ENCODE results near the gene GTF2F1. TPM values are rescaled to one million over a fixed set of nuclear protein-coding genes. Genes with fewer than 3 reads are reported as not detected.

Gene GTF2F1
- total RNA-seq, 1 donor from 2014 or later, result 72.4 TPM

DNA sequence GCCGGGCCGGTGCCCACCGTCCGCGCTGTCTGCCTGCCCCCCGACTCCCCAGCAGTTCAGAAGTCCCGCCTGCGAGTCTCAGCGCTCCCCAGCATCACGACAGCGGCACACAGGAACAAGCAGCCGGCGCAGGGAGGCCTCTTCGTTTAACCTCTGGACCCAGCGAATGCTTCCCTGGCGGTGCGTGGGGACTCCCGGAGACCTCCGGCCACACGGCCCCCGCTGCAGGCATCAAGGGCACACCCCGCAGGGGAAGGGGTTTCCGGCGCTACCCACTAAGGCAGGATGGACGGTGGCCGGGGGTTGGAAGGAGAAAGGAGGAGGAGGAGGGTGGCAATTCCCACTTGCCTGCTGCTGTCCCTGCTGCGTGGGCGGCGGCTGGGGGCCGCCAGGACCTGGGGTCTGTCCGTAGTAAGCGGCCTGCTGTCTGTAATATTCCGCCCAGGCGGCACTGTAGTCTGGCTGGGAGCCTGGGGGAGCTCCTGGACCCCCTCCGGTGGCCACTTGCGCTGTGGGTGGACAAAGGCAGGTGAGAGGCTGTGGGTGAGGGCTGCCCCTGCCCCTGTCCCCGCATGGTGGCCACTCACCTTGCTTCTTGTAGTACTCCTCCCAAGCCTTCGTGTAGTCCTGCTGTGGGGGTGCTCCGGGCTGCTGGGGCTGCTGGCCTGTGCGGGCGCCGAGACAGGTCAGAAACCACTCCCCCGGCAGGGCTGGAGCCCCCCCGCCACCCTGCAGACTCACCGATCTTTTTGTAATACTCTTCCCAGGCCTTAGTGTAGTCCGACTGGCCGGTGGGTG lies 22.0 kb upstream of the GTF2F1 start:
- Mint-ChIP-seq H3K36me3 (peaks cover 5% of the 10 kb centered on the region), H3K4me3 (no peak overlapping the region), H3K4me1 (ENCODE audit: unreplicated experiment) (peaks cover 3% of the 10 kb centered on the region), H3K27ac (no peak overlapping the region), H3K9me3 (no peaks in the 10 kb centered on the region), H3K27me3 (no peaks in the 10 kb centered on the region)
- no peak for DNase-seq (ENCODE audit: extremely low spot score, unreplicated experiment)
- TF ChIP-seq, protein P1, sequence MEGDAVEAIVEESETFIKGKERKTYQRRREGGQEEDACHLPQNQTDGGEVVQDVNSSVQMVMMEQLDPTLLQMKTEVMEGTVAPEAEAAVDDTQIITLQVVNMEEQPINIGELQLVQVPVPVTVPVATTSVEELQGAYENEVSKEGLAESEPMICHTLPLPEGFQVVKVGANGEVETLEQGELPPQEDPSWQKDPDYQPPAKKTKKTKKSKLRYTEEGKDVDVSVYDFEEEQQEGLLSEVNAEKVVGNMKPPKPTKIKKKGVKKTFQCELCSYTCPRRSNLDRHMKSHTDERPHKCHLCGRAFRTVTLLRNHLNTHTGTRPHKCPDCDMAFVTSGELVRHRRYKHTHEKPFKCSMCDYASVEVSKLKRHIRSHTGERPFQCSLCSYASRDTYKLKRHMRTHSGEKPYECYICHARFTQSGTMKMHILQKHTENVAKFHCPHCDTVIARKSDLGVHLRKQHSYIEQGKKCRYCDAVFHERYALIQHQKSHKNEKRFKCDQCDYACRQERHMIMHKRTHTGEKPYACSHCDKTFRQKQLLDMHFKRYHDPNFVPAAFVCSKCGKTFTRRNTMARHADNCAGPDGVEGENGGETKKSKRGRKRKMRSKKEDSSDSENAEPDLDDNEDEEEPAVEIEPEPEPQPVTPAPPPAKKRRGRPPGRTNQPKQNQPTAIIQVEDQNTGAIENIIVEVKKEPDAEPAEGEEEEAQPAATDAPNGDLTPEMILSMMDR (conservative IDR thresholded peaks at IDR 0.05), result no peak

DNA sequence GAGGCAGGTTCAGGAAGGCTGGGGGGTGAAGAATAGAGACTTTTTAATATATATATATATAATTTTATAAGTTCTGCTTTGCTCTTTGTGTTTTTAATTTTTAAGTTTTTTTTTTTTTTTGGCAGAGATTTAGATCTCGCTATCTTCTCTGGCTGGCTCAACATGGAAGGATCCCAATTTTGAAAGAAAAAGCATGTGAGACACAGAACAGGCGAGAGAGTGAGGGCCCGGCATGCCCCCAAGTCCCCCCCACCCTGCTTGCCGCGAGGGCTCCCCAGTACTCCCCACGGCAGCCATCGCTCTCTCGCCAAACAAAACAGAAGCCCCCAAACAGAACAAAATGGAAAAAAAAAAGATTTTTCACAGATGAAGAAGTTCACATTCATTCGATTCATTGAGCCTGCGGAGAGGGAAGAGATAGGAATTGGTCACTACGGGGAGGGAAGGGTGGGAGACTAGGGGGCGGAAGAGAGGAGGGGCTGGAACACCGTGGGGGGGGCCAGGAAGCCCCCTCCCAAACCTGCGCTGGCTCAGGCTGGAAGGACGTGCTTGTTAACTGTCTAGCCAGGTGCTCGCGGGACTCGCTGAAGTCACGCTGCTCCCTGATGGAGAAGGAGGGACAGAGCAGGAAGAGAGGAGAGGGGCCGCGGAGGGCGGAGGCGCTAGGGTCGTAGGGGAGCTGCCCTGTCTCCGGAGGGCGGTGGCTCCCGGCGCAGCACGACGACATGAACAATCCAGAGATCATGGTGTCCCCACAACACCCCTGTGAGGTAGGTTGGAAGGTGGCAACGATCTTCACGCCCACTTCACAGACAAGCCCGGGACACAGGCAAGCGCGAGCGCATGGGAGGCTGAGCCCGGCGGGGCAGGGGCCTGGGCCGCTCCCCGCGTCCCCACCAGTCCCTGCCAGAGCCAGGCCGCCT lies 21.0 kb upstream of the GTF2F1 start:
- Mint-ChIP-seq H3K9me3 (no peaks in the 10 kb centered on the region), H3K4me1 (ENCODE audit: unreplicated experiment) (peaks cover 3% of the 10 kb centered on the region), H3K36me3 (peaks cover 5% of the 10 kb centered on the region), H3K27ac (no peak overlapping the region), H3K27me3 (no peaks in the 10 kb centered on the region), H3K4me3 (no peak overlapping the region)
- no peak for DNase-seq (ENCODE audit: extremely low spot score, unreplicated experiment)
- TF ChIP-seq, protein P1 (conservative IDR thresholded peaks at IDR 0.05), result no peak

DNA sequence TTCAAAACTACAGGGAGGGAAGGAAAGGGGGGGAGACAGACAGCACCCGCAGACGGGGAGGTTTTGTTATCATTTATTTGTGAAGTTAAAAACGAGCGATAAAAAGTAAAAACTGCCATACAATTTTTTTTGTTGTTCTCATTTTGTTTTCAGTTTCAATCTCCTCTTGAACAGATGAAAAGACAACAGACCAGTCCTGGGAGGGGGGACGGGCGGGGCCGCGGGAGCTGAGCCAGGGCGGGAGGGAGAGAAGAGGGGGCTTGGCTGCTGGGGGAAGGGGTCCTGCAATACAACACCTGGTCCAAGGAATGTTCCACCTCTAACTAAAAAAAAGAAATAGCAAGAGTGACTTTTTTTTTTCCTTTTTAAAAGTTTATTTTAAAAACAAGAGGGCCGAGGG lies 20.3 kb upstream of the GTF2F1 start:
- TF ChIP-seq, protein P1 (conservative IDR thresholded peaks at IDR 0.05), result no peak
- Mint-ChIP-seq H3K9me3 (no peaks in the 10 kb centered on the region), H3K27me3 (no peaks in the 10 kb centered on the region), H3K36me3 (peaks cover 5% of the 10 kb centered on the region), H3K27ac (no peak overlapping the region), H3K4me1 (ENCODE audit: unreplicated experiment) (peaks cover 3% of the 10 kb centered on the region), H3K4me3 (no peak overlapping the region)
- DNase-seq (ENCODE audit: extremely low spot score, unreplicated experiment), result no peak

DNA sequence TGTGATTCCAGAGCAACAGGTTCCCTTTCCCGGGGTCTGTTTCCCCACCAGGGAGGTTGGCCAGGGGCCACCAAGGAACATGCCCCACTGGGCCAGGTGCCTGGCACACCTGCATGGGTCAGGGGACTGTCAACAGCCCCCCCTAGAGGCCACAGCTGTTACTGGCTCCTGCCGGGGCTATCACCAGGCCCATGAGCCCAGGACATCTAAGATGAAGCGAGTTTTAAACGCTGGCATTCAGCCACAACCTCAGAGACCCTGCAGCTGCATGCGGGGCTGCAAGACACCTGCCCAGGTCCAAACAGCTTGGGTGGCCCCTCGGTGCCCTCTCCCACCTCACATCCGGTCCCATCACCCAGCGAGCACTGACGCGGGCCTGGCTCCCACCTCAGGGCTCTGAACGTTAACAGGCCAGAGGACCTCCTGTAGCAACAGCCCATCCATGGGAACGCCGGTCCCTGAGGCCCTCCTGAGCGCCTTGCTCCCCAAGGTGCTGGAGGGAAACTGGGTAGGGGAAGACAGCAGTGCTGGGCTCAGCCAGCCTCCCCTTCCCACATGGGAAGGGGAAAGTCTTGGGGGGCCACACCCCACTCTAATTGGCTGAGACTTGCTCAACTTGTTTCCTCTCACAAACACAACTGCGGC lies 19.6 kb upstream of the GTF2F1 start:
- TF ChIP-seq, protein P1 (conservative IDR thresholded peaks at IDR 0.05), result peak; percentile 77
- H3K9me3 Mint-ChIP-seq, result no peaks in the 10 kb centered on the region
- no peak overlapping the region for H3K27ac Mint-ChIP-seq
- no peak for DNase-seq (ENCODE audit: extremely low spot score, unreplicated experiment)
- peaks cover 3% of the 10 kb centered on the region for H3K4me1 Mint-ChIP-seq (ENCODE audit: unreplicated experiment)
- H3K4me3 Mint-ChIP-seq, result no peak overlapping the region
- peaks cover 5% of the 10 kb centered on the region for H3K36me3 Mint-ChIP-seq
- no peaks in the 10 kb centered on the region for H3K27me3 Mint-ChIP-seq

DNA sequence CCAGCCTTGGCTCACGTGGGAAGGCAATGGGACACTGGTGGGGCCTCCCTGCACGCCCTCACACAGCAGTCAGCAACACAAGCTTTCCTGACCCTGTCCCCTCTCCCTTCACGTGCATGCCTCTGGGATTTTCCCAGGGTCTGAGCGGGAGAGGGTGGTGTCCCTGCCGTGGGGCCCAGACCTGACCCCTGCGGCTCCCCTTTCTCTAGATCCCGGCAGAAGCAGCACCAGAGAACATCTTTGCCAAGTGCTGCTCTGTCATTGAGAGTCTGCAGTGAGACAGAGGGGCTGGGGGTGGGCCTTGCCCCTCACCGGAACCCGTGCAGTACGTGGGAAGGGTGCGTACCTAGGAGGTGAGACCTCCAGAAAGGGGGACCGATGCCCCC lies 19.1 kb upstream of the GTF2F1 start:
- no peaks in the 10 kb centered on the region for H3K27me3 Mint-ChIP-seq
- H3K36me3 Mint-ChIP-seq, result peaks cover 5% of the 10 kb centered on the region
- no peak overlapping the region for H3K27ac Mint-ChIP-seq

More for the DNA sequence above, 19.1 kb upstream of the GTF2F1 start:
- no peak for DNase-seq (ENCODE audit: extremely low spot score, unreplicated experiment)
- H3K9me3 Mint-ChIP-seq, result no peaks in the 10 kb centered on the region
- peaks cover 3% of the 10 kb centered on the region for H3K4me1 Mint-ChIP-seq (ENCODE audit: unreplicated experiment)
- TF ChIP-seq, protein P1 (conservative IDR thresholded peaks at IDR 0.05), result no peak
- H3K4me3 Mint-ChIP-seq, result no peak overlapping the region
